ENCODE data around the gene AMFR. TPM values are rescaled to one million over a fixed set of nuclear protein-coding genes. Genes with fewer than 3 reads are reported as not detected.
A peak's percentile ranks its signal among the peaks of the same experiment; 100 is the strongest.

AMFR gene
- total RNA-seq, 1 experiment from 2014 or later, result 197 TPM

DNA sequence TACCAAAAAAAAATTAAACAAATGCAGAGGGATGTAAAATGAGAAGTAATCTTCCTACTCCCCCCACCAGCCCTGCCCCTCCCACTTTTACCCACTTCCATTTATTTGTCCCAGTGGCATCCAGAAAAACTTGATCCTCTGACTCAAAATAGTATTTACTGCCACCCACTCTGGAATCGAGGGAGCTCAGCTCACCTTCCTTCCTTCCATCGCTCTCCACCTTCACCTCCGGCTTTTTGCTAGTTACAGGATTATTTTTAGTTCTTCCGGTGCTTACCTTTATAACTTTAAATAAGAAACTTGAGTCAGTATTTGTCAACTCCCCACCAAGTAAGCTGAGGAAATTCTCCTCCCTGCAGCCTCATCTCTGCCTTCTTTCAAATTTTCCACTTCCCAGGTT is 94.9 kb downstream of the AMFR start:
- no peak for DNase-seq (ENCODE audit: low read depth in 1 of 2, low spot score in 2 of 2)
- Histone ChIP-seq H3K27me3 (replicated peaks) (no peaks in the 10 kb centered on the region), H3K27ac (no peak overlapping the region), H3K9me3 (replicated peaks) (no peaks in the 10 kb centered on the region), H3K4me1 (replicated peaks) (no peaks in the 10 kb centered on the region; the same call in 1 of the 2 replicates), H3K36me3 (no peaks in the 10 kb centered on the region), H3K4me3 (no peak overlapping the region)

DNA sequence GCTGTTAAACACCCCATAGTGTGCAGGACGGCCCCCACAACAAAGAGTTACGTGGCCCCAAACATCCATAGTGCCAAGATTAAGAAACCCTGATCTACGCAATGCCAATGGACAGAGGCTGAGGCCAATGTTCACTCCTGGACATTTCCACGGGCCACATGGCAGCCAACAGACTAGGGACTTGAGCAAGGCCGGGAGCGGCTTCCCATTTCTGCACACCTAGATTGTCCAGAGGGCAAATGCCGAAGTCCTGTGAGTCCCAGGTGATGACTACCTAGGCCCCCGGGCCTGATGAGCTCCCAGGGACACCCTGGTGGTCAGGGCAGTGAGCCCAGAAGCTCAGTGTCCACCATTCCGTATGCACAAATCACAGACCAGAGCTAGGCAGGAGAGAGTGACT is 95.5 kb downstream of the AMFR start:
- H3K27ac ChIP-seq, result no peak overlapping the region
- no peaks in the 10 kb centered on the region for H3K36me3 ChIP-seq
- H3K4me3 ChIP-seq, result no peak overlapping the region
- no peaks in the 10 kb centered on the region; the same call in 1 of the 2 replicates for H3K4me1 ChIP-seq (replicated peaks)
- no peaks in the 10 kb centered on the region for H3K27me3 ChIP-seq (replicated peaks)
- DNase-seq (ENCODE audit: low read depth in 1 of 2, low spot score in 2 of 2), result no peak
- H3K9me3 ChIP-seq (replicated peaks), result no peaks in the 10 kb centered on the region

DNA sequence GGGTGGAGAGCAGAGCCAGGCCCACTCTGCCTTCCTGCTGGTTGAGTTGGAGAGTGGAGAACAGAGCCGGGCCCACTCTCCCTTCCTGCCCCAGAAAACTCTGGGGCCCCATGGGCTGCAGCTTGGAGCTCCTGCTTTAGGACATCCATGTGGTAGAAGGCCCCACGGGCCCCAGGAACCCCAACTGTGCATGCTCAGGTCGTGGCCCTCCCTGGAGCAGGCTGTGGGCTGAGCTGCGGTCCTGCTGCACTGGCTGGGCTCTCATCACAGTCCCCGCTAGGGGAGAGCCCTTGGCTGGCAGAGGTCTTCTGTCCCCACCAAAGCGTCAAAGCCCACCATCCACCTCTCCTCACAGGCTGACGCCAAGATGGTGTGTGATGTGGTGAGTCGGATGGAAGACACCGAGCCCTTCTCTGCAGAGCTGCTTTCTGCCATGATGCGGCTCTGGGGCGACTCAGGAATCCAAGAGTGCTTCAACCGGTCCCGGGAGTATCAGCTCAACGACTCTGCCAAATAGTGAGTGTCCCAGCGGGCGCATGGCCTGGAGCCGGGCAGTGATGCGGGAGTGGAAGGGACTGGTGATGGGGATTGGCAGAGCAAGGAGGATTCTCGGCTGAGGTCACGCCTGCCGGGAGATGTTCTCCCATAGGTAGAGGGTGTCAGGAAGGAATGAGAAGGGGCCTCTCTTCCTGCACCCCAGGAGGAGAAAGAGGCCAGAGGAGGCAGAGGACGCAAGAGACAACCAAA is 96.9 kb downstream of the AMFR start:
- H3K27ac ChIP-seq, result no peak overlapping the region
- H3K9me3 ChIP-seq (replicated peaks), result no peaks in the 10 kb centered on the region
- no peaks in the 10 kb centered on the region for H3K36me3 ChIP-seq
- no peaks in the 10 kb centered on the region; the same call in 1 of the 2 replicates for H3K4me1 ChIP-seq (replicated peaks)
- no peak overlapping the region for H3K4me3 ChIP-seq
- DNase-seq (ENCODE audit: low read depth in 1 of 2, low spot score in 2 of 2), result no peak
- no peaks in the 10 kb centered on the region for H3K27me3 ChIP-seq (replicated peaks)

DNA sequence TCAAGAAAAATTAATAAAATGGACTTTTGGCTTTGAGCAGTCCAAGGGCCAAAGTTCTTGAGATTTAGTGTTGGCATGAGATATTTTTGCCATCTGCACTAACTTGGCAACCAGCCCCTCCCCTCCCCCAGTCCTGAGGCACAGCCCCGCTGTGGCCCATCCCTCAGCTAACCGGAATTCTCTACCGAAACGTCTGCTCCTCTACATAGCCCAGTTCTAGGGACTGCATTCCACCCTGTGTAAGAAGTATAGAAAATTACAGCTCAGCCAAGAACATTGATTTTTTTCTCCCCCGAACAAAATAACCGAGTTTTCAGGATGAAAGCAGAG is 97.5 kb downstream of the AMFR start:
- Histone ChIP-seq H3K36me3 (no peaks in the 10 kb centered on the region), H3K27ac (no peak overlapping the region), H3K9me3 (replicated peaks) (no peaks in the 10 kb centered on the region), H3K4me3 (no peak overlapping the region), H3K4me1 (replicated peaks) (no peaks in the 10 kb centered on the region; the same call in 1 of the 2 replicates), H3K27me3 (replicated peaks) (no peaks in the 10 kb centered on the region)
- DNase-seq (ENCODE audit: low read depth in 1 of 2, low spot score in 2 of 2), result no peak

DNA sequence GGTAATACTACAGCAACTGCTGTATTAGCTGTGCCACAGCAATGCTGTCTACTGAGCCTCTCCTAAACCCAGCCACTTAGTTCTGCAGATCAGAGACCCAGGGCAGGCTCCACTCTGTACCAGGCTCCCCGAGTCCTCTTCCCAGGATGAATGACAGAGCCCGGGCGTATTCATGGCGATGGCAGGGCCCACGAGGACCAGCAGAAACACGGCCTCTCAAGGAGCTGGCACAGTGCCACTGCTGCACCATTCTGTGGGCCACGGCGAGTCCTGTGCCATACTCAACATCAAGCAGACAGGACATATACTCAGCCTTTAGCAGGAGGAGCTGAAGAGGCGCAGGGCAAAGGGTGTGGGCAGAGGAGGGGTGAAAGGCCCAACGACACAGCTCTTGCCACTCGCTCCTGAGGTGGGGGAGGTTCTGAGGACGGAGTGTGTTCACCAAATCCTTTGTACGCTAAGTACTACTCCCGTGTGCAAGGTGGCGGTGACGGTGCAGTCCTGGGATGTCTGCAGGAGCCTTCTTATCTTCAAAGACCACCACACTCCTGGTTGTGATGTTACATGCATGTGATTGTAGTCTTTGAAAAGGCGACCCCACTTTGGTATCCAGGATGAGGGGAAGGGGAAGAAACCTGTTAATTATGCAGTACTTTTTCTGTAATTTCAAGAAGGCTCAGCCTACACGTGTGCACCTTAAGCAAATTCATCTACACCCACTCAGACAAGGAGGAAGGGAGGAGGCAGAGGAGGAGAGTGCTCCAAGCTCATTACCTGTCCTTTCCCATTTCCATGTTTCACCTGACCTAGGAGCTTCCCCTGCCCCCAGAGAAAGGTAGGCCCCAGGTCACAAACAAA is 98.0 kb downstream of the AMFR start:
- no peaks in the 10 kb centered on the region for H3K9me3 ChIP-seq (replicated peaks)
- no peaks in the 10 kb centered on the region; the same call in 1 of the 2 replicates for H3K4me1 ChIP-seq (replicated peaks)
- H3K27ac ChIP-seq, result no peak overlapping the region
- DNase-seq (ENCODE audit: low read depth in 1 of 2, low spot score in 2 of 2), result no peak
- no peaks in the 10 kb centered on the region for H3K27me3 ChIP-seq (replicated peaks)
- H3K4me3 ChIP-seq, result no peak overlapping the region
- no peaks in the 10 kb centered on the region for H3K36me3 ChIP-seq

DNA sequence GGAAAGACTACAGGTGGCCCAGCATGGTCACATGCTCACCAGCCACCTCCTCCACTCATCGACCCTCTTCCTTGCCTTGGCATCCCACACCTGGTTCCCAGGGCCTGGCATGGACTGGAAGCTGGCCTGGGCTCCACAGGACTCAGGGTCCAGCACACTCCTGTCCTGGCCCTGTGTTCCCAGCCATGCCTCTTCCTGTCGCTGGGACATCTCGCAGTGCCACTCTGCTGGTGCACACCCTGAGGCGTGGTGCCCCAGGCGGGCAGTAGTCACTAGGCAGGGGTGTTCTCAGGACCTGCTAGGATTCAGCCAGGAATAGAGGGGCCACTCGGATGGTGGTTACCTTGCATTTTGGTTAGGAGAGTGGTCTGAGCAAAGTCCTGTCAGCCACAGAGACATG is 99.4 kb downstream of the AMFR start:
- Histone ChIP-seq H3K9me3 (replicated peaks) (no peaks in the 10 kb centered on the region), H3K36me3 (no peaks in the 10 kb centered on the region), H3K27ac (no peak overlapping the region), H3K4me3 (no peak overlapping the region), H3K27me3 (replicated peaks) (no peaks in the 10 kb centered on the region), H3K4me1 (replicated peaks) (no peaks in the 10 kb centered on the region; the same call in 1 of the 2 replicates)
- DNase-seq (ENCODE audit: low read depth in 1 of 2, low spot score in 2 of 2), result no peak

DNA sequence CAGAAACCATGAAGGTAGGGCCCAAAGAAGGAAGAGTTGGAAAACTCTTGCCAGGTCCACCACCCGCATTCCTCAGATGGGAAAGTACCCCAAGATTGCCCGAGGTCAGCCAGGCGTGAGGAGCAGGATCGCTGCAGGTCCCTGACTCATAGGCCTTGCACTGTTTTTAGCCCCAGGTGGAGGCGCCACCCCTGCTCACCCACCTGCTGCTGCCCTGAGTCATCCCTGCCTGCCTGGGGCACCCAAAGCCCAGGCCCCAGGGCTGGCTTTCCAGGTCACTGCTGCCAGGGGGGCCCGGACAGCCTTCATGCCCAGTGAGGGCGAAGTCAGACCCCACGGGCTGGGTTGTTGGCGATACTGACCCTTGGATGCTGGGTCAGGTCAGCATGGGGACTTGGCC is 100.9 kb downstream of the AMFR start:
- Histone ChIP-seq H3K9me3 (replicated peaks) (no peaks in the 10 kb centered on the region), H3K27me3 (replicated peaks) (no peaks in the 10 kb centered on the region), H3K4me3 (no peak overlapping the region), H3K27ac (no peak overlapping the region), H3K36me3 (no peaks in the 10 kb centered on the region), H3K4me1 (replicated peaks) (no peaks in the 10 kb centered on the region; the same call in 1 of the 2 replicates)
- no peak for DNase-seq (ENCODE audit: low read depth in 1 of 2, low spot score in 2 of 2)

DNA sequence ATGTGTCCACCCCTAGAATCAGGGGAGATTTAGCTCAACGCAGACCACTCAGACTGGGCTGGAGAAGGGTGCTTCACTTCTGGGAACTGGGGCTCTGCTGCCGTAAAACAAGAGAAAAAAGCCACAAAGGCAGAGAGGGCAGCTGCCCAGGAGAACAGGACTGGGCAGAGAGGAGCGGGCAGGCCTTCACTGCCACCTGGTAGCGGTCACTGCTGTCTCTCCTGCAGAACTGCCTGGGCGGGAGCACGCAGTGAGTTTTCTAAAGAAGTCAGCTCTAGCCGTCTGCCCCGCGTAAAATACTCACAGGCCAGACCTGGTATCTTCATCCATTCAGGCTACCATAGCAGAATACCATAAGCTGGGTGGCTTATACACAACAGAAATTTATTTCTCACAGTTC is 103.8 kb downstream of the AMFR start:
- Histone ChIP-seq H3K4me1 (replicated peaks) (peaks cover 3% of the 10 kb centered on the region), H3K36me3 (no peaks in the 10 kb centered on the region), H3K9me3 (replicated peaks) (no peaks in the 10 kb centered on the region), H3K27me3 (replicated peaks) (no peaks in the 10 kb centered on the region), H3K27ac (no peak overlapping the region), H3K4me3 (no peak overlapping the region)
- DNase-seq (ENCODE audit: low read depth in 1 of 2, low spot score in 2 of 2), result no peak

DNA sequence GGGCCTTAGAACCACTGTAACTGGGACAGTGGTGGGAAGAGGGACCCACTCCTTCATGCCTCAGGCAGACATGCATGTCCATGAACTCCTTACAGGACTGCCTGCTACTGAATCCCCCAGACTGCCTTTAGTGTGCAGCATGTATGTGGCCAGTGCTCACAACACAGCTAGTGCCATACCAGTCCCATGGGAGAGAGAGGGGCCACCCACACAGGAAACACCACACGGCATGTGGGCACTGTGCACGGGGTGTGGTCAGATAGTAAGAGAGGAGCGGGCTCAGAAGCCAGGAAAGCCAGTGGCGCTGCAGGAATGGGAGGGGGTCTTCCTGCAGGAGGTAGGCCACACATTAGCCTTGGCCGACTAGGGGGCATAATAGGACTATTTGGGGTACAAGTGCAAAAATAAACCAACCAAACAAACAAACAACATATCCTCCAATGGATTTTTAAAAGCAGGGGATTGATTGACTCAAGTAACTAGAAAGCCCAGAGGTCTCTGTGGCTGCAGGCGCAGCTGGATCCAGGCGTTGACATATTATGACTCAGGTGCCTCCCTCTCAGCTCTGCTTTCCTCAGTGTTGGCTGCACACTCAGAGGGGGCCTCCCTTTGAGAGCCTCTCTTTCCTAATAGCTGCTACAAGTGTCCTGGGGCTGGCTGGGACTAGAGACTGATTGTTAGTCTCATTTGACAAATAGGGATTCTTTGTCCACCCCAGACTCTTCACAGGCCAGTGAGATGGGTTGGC is 104.4 kb downstream of the AMFR start:
- Histone ChIP-seq H3K4me3 (no peak overlapping the region), H3K9me3 (replicated peaks) (no peaks in the 10 kb centered on the region), H3K27ac (no peak overlapping the region), H3K27me3 (replicated peaks) (no peaks in the 10 kb centered on the region), H3K36me3 (no peaks in the 10 kb centered on the region), H3K4me1 (replicated peaks) (peaks cover 3% of the 10 kb centered on the region)
- no peak for DNase-seq (ENCODE audit: low read depth in 1 of 2, low spot score in 2 of 2)

DNA sequence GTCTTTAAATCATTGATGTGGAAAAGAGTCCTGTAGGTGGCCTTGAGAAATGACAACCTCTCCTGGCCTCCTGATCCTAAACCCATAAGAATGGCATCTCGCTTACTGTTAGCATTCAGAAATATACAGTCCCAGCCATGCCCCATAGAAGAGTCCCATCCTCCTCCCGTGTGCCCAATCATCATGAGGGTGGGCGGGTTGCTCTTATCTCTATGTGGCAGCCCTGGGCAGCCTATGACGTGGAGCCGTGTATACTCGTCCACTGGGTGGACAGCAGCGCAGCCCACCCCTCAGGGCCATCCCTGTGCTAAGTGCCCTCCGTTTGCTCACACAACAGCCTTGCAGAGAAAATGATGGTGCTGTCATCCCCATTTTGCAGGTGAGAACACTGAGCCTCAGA is 105.3 kb downstream of the AMFR start:
- Histone ChIP-seq H3K4me1 (replicated peaks) (peaks cover 3% of the 10 kb centered on the region), H3K9me3 (replicated peaks) (no peaks in the 10 kb centered on the region), H3K27me3 (replicated peaks) (no peaks in the 10 kb centered on the region), H3K27ac (no peak overlapping the region), H3K36me3 (no peaks in the 10 kb centered on the region), H3K4me3 (no peak overlapping the region)
- DNase-seq (ENCODE audit: low read depth in 1 of 2, low spot score in 2 of 2), result no peak

DNA sequence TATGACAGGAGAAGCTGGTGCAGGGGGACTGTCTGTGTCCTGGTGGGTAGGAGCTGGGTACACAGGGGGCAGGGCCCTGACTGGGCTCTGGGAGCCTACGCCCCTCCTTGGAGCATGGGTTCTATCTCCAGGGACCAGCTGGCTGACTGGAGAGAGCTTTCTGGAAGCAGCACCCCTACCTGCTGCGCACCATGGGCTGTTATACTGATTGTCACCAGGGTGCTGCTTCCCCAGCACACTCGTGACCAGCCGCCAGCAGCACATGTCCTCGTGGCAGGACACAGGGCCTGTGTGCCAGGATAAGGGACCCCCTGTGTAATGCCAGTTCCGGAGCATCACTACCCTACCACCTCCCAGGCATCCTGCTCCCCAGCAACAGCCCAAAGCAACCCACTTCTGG is 106.0 kb downstream of the AMFR start:
- no peak overlapping the region for H3K27ac ChIP-seq
- no peak overlapping the region for H3K4me3 ChIP-seq
- no peak for DNase-seq (ENCODE audit: low read depth in 1 of 2, low spot score in 2 of 2)
- no peaks in the 10 kb centered on the region for H3K36me3 ChIP-seq
- no peaks in the 10 kb centered on the region for H3K9me3 ChIP-seq (replicated peaks)
- peaks cover 3% of the 10 kb centered on the region for H3K4me1 ChIP-seq (replicated peaks)
- no peaks in the 10 kb centered on the region for H3K27me3 ChIP-seq (replicated peaks)

DNA sequence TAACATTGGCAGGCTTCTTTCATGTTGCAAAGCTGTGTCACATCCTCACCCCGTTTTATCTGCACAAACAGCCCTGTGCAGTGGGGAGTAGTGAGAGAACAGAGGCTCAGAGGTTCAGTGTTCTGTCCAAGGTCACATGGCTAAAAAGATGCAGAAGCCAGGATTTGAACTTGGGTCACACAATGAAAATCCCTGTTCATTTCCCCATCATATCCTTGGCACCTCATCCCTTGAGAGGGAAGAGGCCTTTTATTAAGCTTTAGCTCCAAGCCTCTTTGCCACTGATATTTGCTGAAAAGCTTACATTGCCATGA is 106.6 kb downstream of the AMFR start:
- Histone ChIP-seq H3K27ac (no peak overlapping the region), H3K4me3 (no peak overlapping the region), H3K36me3 (no peaks in the 10 kb centered on the region), H3K9me3 (replicated peaks) (no peaks in the 10 kb centered on the region), H3K27me3 (replicated peaks) (no peaks in the 10 kb centered on the region), H3K4me1 (replicated peaks) (peaks cover 3% of the 10 kb centered on the region)
- DNase-seq (ENCODE audit: low read depth in 1 of 2, low spot score in 2 of 2), result no peak

DNA sequence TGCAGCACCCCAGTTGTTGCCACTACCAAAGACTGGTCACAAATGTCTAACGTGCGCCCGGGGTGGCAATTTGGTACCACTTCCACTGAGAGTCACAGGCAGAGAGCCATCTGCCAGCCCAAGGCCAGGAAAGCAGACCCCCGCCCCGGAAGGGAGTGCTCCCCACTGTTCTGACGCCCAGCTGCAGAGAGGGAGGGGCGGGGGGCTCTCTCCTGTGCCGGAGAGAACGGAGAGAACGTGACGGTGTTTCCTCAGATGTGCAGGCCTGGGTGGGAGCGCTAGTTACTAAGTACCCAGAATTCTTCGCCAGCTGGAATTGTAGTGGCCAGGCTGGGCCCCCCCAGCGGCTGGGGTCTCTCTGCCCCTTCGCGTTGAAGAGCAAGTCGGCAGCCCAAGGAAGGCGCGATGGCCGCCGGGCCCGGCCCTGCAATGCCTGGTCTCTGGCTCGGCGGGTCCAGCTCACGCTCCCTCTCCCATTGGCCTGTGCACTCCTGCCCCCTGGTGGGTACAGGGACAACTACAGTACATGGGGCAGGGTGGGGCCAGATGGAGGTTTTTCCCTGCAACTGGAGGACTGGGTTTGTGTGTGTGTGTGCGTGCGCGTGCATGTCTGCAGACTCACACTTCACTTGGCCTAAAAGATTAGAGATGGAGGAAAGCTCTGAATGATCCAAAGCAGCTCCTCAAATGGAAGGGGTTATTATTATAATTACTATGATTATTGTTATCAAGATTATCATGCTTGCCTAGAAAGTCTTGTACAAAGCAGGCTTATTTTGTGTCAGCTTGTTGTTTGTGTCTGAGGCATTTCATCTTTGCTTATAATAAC is 107.1 kb downstream of the AMFR start:
- Histone ChIP-seq H3K27me3 (replicated peaks) (no peaks in the 10 kb centered on the region), H3K4me3 (no peak overlapping the region), H3K36me3 (no peaks in the 10 kb centered on the region), H3K4me1 (replicated peaks) (peaks cover 3% of the 10 kb centered on the region), H3K9me3 (replicated peaks) (no peaks in the 10 kb centered on the region), H3K27ac (no peak overlapping the region)
- peak; percentile 55 to 80 for DNase-seq (ENCODE audit: low read depth in 1 of 2, low spot score in 2 of 2)
